Coronary artery (tissue), 2 donors: Measurements from ENCODE around the gene TREH.
"Not testable (repeated sequence)": the region's sequence is repeated elsewhere in the genome, so short reads cannot be mapped to it uniquely, and the experiment has no call there.

Source experiments
- DNase-seq: peaks from one replicate; pipeline ENCODE4 v3.0.0-alpha.2; 2017; ENCODE audit warnings: low spot score
- H3K27ac ChIP-seq, 2 donors: fragments of 200-600 bp; sonication (generic); one replicate each; pipeline ENCODE4 v1.5.1; 2016 to 2019
- H3K4me3 ChIP-seq: fragments of 200-600 bp; sonication (generic); 2 replicates; pipeline ENCODE4 v1.5.1; 2016; ENCODE audit warnings: mild to moderate bottlenecking, moderate library complexity
- TF ChIP-seq, protein P1 (sequence below): fragments of 200-600 bp; sonication (generic); IDR thresholded peaks from one replicate; pipeline ENCODE4 v1.5.1; 2019; ENCODE audit warnings: antibody characterized with exemption

TREH gene

DNA sequence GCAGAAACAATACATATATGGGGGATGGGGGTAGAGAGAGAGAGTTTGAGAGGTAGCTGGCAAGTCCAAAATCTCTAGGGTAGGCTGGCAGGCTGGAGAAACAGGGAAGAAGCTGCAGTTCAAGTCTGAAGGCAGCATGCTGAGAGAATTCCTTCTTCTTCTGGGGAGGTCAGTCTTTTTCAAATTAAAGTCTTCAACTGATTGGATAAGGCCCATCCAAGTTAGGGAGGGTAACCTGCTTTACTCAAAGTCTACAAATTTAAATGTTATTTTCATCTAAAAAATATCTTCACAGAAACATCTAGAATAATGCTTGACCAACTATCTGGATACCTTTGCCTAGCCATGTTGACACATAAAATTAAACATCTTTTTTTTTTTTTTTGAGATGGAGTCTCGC lies 2.9 kb upstream of the TREH start:
- H3K27ac ChIP-seq = no peak overlapping the region
- TF ChIP-seq, protein P1, sequence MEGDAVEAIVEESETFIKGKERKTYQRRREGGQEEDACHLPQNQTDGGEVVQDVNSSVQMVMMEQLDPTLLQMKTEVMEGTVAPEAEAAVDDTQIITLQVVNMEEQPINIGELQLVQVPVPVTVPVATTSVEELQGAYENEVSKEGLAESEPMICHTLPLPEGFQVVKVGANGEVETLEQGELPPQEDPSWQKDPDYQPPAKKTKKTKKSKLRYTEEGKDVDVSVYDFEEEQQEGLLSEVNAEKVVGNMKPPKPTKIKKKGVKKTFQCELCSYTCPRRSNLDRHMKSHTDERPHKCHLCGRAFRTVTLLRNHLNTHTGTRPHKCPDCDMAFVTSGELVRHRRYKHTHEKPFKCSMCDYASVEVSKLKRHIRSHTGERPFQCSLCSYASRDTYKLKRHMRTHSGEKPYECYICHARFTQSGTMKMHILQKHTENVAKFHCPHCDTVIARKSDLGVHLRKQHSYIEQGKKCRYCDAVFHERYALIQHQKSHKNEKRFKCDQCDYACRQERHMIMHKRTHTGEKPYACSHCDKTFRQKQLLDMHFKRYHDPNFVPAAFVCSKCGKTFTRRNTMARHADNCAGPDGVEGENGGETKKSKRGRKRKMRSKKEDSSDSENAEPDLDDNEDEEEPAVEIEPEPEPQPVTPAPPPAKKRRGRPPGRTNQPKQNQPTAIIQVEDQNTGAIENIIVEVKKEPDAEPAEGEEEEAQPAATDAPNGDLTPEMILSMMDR = no peak
- DNase-seq = peak; percentile 3
- H3K4me3 ChIP-seq = no peak overlapping the region

DNA sequence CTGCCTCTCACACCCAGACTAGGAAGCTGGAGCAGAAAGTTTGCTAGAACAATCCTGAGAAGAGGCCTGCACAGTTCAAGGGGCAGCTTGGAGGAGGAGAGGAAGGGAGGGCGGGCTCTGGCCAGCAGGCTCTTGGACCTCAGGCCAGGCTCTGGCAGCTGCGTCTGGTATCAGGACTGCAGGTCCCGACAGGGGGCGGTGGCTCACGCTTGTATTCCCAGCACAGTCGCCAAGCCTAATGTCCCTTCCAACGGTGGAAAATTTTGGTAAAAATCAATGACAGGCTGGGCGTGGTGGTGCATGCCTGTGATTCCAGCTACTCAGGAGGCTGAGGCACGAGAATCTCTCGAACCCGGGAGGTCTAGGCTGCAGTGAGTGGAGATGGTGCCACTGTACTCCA lies 542 bp downstream of the TREH start:
- DNase-seq = peak; percentile 78
- not testable (repeated sequence) for H3K27ac ChIP-seq, H3K4me3 ChIP-seq

DNA sequence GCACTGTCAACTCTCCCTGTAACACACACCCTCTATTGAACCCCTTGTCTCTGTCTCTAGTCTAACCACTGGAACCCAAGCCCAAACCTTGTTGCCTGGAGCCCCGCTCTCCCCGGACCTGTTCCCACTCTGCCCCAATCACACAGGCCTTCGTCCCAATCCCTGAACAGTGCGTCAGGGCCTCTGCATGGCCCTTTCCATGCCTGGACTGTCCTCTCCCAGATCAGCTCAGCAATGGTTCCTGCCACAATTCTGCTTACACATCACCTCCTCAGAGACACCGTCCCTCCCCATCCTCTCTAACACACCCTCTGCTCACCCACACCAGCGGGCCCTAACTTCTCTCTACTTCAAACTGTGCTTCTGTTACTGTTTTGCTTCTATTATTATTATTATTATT lies 1.5 kb downstream of the TREH start:
- Histone ChIP-seq H3K4me3 (no peak overlapping the region), H3K27ac (no peak overlapping the region)
- TF ChIP-seq, protein P1 = no peak
- peak; percentile 40 for DNase-seq

DNA sequence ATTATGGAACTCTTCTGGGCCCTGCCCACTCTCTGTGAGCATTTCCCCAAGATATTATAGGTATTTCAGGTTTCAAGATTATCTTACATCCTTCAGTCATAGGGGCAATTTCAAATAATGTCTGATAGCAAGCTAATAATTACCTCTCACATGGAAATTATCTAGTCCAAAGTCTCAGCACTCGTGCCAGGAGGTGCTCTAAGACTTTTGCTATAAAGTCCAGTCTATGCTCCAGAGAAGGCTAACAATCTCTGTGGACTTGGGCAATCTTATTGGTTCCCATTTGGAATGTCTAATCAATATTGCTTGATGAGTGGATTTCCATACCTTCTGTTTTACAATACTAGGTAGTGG lies 5.4 kb downstream of the TREH start:
- no peak for DNase-seq
- TF ChIP-seq, protein P1 = no peak
- no peak overlapping the region for H3K4me3 ChIP-seq

DNA sequence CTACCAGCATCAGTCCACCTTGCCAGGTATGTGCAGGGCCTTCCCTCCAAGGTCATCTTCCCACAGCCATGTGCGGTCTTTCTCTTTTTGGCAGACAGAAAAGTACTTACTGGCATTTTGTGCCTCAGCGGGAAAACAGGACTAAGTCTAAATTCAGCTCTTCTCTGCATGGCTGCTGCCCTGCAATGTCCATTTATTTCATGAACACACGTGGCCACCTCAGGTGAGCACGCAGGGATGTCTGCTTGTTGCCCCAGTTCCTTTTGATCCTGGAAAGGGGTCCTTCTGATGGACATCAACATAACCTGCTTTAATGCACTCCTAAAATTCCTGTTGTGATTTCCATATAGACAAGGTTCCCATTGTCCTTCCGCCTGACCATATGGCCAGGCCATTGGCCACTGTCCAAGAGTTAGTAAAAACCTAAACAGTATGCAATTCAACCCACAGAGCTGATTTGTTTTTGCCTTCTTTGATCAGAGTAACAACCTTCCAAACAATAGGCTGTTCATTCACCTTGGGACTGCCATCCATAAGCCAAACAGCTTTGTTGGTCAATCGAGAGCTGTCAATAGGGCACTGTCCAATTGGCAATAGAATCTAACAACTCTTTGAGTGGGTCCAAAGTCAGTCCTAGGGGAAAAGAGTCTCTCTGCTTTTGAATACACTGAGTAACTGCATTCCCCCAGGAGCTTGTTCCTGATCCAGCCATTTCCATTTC lies 5.9 kb downstream of the TREH start:
- TF ChIP-seq, protein P1 = no peak
- Histone ChIP-seq H3K4me3 (no peak overlapping the region), H3K27ac (no peak overlapping the region)
- DNase-seq = peak; percentile 41

More for the DNA sequence above, 5.4 kb downstream of the TREH start:
- no peak overlapping the region for H3K27ac ChIP-seq

DNA sequence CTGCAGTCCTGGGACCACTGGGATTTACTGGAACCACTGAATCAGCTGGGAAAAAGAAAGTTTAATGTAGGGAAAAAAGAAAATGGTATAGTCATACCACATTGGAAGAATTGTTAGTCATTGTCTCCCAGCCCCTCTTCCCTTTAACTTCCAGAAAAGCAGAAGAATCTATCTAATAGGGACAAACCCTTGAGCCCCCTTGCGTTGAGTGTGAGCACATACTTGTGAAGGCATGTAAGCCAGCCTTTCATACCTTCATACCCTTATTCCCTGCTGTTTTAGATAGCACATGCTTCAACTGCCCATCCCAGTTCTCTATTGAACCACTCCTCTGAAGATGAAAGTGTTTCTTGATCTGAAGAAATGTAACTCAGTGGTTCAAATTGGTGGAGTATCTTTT lies 6.6 kb downstream of the TREH start:
- no peak for DNase-seq
- Histone ChIP-seq H3K4me3 (no peak overlapping the region), H3K27ac (no peak overlapping the region)
- TF ChIP-seq, protein P1 = no peak

DNA sequence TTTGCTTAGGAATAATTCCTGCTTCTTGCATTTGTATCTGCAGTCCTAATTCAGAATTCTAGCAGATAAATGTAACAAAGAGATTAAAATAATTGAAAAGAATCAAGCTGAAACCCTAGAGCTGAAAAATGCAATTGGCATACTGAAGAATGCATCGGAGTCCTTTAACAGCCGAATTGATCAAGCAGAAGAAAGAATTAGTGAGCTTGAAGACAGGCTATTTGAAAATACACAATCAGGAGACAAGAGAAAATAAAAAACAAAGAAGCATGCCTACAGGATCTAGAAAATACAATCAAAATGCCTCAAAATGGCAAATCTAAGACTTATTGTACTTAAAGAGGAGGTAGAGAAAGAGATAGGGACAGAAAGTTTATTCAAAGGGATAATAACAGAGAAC lies 8.2 kb downstream of the TREH start:
- TF ChIP-seq, protein P1 = no peak
- Histone ChIP-seq H3K27ac (no peak overlapping the region), H3K4me3 (no peak overlapping the region)
- DNase-seq = no peak

DNA sequence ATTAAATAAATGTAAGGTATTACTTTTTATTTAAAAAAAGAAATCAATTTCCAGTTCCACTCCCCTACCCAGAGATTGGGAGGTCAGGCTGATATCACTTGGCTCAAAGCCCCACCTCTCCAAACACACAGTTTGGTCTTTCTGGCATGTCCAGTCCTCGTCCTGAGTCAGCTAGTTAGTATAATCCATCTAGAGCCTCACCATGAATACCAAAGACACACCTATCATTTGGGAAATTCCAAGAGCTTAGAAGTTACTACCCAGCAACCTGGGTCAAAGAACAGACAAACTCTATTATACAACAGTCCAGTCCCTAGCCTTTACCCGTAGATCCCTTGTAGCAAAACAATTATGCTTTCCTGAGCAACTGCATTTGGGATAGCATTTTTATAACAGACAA lies 9.4 kb downstream of the TREH start:
- no peak overlapping the region for H3K27ac ChIP-seq
- H3K4me3 ChIP-seq = no peak overlapping the region
- TF ChIP-seq, protein P1 = no peak
- no peak for DNase-seq
